Airway epithelial cell (primary cell): Measurements from ENCODE around the gene WSCD2. TPM values are rescaled to one million over a fixed set of nuclear protein-coding genes. Genes with fewer than 3 reads are reported as not detected.

Experiments used
- total RNA-seq: library from RNA; depleted of rRNA; stranded (reverse); fragments of >200 nt; gene quantifications from 2 replicates; pipeline ENCODE4 v1.2.3, GENCODE V29; 2015

Gene WSCD2
- 0.28 TPM in 1 of 2 replicates, not detected in the other for total RNA-seq

DNA sequence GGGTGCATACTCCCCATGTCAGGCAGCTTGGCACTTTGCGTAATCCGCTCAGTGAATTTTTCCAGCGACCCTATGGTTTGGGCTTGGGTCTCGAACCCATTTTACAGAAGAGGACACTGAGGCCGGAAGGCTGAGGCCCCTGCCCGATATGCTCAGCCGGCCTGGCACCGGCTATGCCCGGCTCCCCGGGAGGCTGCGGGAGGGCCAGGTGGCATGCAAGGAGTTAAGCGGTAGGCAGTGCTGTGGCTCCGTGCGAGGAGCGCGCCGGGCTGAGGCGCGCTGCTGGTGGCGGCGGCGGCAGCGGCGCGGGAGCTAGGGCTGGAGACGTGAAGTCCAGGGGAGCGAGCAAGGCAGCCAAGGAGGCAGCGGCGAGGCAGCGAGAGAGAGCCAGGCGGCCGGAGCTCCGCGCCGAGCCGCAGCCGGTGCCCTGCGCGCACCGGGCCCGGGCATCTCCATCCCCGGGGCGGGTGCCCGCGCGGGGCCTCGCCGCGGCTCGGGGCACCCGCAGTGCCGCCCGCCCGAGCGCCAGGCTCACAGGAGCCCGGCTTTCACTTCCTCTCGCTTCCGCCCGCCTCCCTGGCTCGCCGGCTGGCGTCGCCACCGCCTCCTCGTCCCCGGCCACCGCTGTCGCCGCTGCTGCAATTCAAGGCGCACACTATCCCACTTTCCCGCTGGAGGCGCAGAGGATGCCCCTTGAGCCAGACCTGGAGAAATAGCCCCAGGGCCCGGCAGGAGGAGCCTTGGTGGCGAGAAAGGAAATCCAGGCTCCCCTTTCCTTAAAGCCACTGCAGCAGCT lies at the start of gene WSCD2:
Gene WSCD2, plus strand, starts transcription at position 272 of the 796 bp plus-strand sequence. CDS start 66,545 bp downstream, outside the sequence.

Other genes starting within 250 kb of the WSCD2 start
- gene CMKLR1, start 210.0 kb downstream of the WSCD2 start, total RNA-seq = not detected in 2 replicates